HEK293 (cell line): ENCODE results near the gene ACOT7.
A peak's percentile ranks its signal among the peaks of the same experiment; 100 is the strongest.

ENCODE experiments used
- HOXC10 ChIP-seq: sonication (generic); formaldehyde crosslinking; IDR thresholded peaks from 2 replicates; pipeline ENCODE4 v1.8.1; 2023; ENCODE audit warnings: mild to moderate bottlenecking, missing genetic modification reagents
- KLF7 ChIP-seq: fragments of 450-650 bp; formaldehyde crosslinking; IDR thresholded peaks from 2 replicates; pipeline ENCODE4 v1.5.1; 2016; ENCODE audit warnings: missing biosample characterization, missing genetic modification characterization, borderline replicate concordance
- OSR2 ChIP-seq: fragments of 450-650 bp; formaldehyde crosslinking; IDR thresholded peaks from 2 replicates; pipeline ENCODE4 v1.5.1; 2016; ENCODE audit warnings: missing biosample characterization, missing genetic modification characterization
- PRDM1 ChIP-seq: fragments of 450-650 bp; formaldehyde crosslinking; IDR thresholded peaks from 2 replicates; pipeline ENCODE4; 2016; ENCODE audit warnings: missing biosample characterization, missing genetic modification characterization
- SALL2 ChIP-seq: fragments of 450-650 bp; formaldehyde crosslinking; IDR thresholded peaks from 2 replicates; pipeline ENCODE4 v1.5.0; 2017; ENCODE audit warnings: missing biosample characterization, mild to moderate bottlenecking, missing genetic modification characterization, borderline replicate concordance
- WT1 ChIP-seq: fragments of 450-650 bp; formaldehyde crosslinking; IDR thresholded peaks from 2 replicates; pipeline ENCODE4 v1.5.1; 2016; ENCODE audit warnings: missing biosample characterization, missing genetic modification characterization
- YY2 ChIP-seq: fragments of 450-650 bp; formaldehyde crosslinking; IDR thresholded peaks from 2 replicates; pipeline ENCODE4 v1.5.1; 2016; ENCODE audit warnings: missing biosample characterization, missing genetic modification characterization
- ZBTB8A ChIP-seq: fragments of 450-650 bp; formaldehyde crosslinking; IDR thresholded peaks from 2 replicates; pipeline ENCODE4 v1.5.1; 2016; ENCODE audit warnings: missing biosample characterization, missing genetic modification characterization
- ZFHX2 ChIP-seq: fragments of 450-650 bp; formaldehyde crosslinking; conservative IDR thresholded peaks from 2 replicates; pipeline ENCODE4 v1.5.1; 2016; ENCODE audit warnings: missing biosample characterization, missing genetic modification characterization
- ZFP3 ChIP-seq: fragments of 450-650 bp; formaldehyde crosslinking; IDR thresholded peaks from 2 replicates; pipeline ENCODE4 v1.5.1; 2016; ENCODE audit warnings: low read depth, missing biosample characterization, missing genetic modification characterization
- ZFP37 ChIP-seq: fragments of 450-650 bp; formaldehyde crosslinking; IDR thresholded peaks from 2 replicates; pipeline ENCODE4 v1.5.1; 2016; ENCODE audit warnings: missing biosample characterization, missing genetic modification characterization
- ZNF121 ChIP-seq: fragments of 450-650 bp; formaldehyde crosslinking; IDR thresholded peaks from 2 replicates; pipeline ENCODE4 v1.5.1; 2016; ENCODE audit warnings: missing biosample characterization, missing genetic modification characterization
- ZNF16 ChIP-seq: fragments of 450-650 bp; formaldehyde crosslinking; IDR thresholded peaks from 2 replicates; pipeline ENCODE4 v1.5.1; 2016; ENCODE audit warnings: low read depth, missing biosample characterization, missing genetic modification characterization
- ZNF341 ChIP-seq: fragments of 450-650 bp; formaldehyde crosslinking; IDR thresholded peaks from 2 replicates; pipeline ENCODE4; 2016; ENCODE audit warnings: low read depth, missing biosample characterization, missing genetic modification characterization
- ZNF394 ChIP-seq: fragments of 450-650 bp; formaldehyde crosslinking; IDR thresholded peaks from 2 replicates; pipeline ENCODE4 v1.5.1; 2016; ENCODE audit warnings: missing biosample characterization, missing genetic modification characterization, mild to moderate bottlenecking, moderate library complexity, borderline replicate concordance
- ZNF555 ChIP-seq: fragments of 450-650 bp; formaldehyde crosslinking; conservative IDR thresholded peaks from 2 replicates; pipeline ENCODE4 v1.5.1; 2017; ENCODE audit warnings: missing biosample characterization, mild to moderate bottlenecking, missing genetic modification characterization, inconsistent platforms
- ZNF560 ChIP-seq: fragments of 450-650 bp; formaldehyde crosslinking; IDR thresholded peaks from 2 replicates; pipeline ENCODE4 v1.5.1; 2017; ENCODE audit warnings: missing biosample characterization, missing genetic modification characterization, borderline replicate concordance
- ZNF571 ChIP-seq: fragments of 450-650 bp; formaldehyde crosslinking; IDR thresholded peaks from 2 replicates; pipeline ENCODE4 v1.5.0; 2017; ENCODE audit warnings: missing biosample characterization, missing genetic modification characterization
- ZNF610 ChIP-seq: fragments of 450-650 bp; formaldehyde crosslinking; IDR thresholded peaks from 2 replicates; pipeline ENCODE4 v1.5.1; 2016; ENCODE audit warnings: missing biosample characterization, missing genetic modification characterization, borderline replicate concordance
- ZNF747 ChIP-seq: fragments of 450-650 bp; formaldehyde crosslinking; IDR thresholded peaks from 2 replicates; pipeline ENCODE4 v1.5.1; 2016; ENCODE audit warnings: missing biosample characterization, missing genetic modification characterization
- ZNF76 ChIP-seq: fragments of 450-650 bp; formaldehyde crosslinking; IDR thresholded peaks from 2 replicates; pipeline ENCODE4; 2016; ENCODE audit warnings: low read depth, missing biosample characterization, missing genetic modification characterization, borderline replicate concordance
- ZNF830 ChIP-seq: fragments of 450-650 bp; IDR thresholded peaks from 2 replicates; pipeline ENCODE4 v1.5.0; 2018; ENCODE audit warnings: missing biosample characterization, missing genetic modification characterization, low read depth, mild to moderate bottlenecking, moderate library complexity
- TF ChIP-seq, protein P1 (sequence below): fragments of 450-650 bp; formaldehyde crosslinking; IDR thresholded peaks from 2 replicates; pipeline ENCODE4 v1.5.1; 2016; ENCODE audit warnings: missing biosample characterization, missing genetic modification characterization
- TF ChIP-seq, protein P2 (sequence below): fragments of 450-650 bp; formaldehyde crosslinking; IDR thresholded peaks from 2 replicates; pipeline ENCODE4 v1.5.1; 2016; ENCODE audit warnings: missing biosample characterization, missing genetic modification characterization, borderline replicate concordance
- TF ChIP-seq, protein P3 (sequence below): fragments of 450-650 bp; formaldehyde crosslinking; conservative IDR thresholded peaks from 2 replicates; pipeline ENCODE4 v1.5.1; 2016; ENCODE audit warnings: low read depth, missing biosample characterization, missing genetic modification characterization
- TF ChIP-seq, protein P4 (sequence below): fragments of 450-650 bp; formaldehyde crosslinking; IDR thresholded peaks from 2 replicates; pipeline ENCODE4 v1.5.1; 2016; ENCODE audit warnings: missing biosample characterization, missing genetic modification characterization

ACOT7 gene

DNA sequence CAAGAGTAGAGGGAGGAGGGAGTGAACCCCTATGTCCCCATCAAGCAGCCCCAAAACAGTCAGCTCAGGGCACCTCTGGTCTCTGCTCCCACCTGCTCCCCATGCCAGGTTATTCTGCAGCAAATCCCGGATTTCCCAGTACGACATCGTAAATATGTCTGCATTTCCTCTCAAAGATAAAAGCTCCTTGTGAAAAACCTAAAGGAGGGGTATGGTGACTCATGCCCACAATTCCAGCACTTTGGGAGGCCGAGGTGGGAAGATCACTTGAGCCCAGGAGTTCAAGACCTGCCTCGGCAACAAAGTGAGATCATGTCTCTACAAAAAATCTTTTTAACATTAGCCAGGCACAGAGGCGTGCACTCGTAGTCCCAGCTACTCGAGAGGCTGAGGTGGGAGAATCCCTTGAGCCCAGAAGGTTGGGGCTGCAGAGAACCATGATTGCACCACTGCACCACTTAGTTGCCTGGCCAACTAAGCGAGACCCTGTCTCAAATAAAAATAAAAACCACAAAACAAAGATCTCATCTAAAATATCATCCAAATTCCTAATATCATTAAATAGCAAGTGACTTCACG is 7.1 kb downstream of the ACOT7 start (continued):
- no peak for TF ChIP-seq ZNF341
- no peak for TF ChIP-seq ZNF16 (tag by site-specific recombination)
- no peak for TF ChIP-seq YY2 (tag by site-specific recombination)
- 0 out of 2 replicates have a peak, but pooled peaks have one; percentile 14 for TF ChIP-seq ZFHX2 (tag by site-specific recombination)
- no peak for TF ChIP-seq ZBTB8A (tag by site-specific recombination)
- no peak for TF ChIP-seq ZNF830 (tag by site-specific recombination)
- TF ChIP-seq ZNF571 (tag by site-specific recombination): no peak
- no peak for TF ChIP-seq ZNF76 (tag by site-specific recombination)
- no peak for TF ChIP-seq ZNF747 (tag by site-specific recombination)
- TF ChIP-seq KLF7 (tag by site-specific recombination): no peak
- TF ChIP-seq ZNF394 (tag by site-specific recombination): peak; percentile 68; the same call in 1 of the 2 replicates
- TF ChIP-seq, protein P1, sequence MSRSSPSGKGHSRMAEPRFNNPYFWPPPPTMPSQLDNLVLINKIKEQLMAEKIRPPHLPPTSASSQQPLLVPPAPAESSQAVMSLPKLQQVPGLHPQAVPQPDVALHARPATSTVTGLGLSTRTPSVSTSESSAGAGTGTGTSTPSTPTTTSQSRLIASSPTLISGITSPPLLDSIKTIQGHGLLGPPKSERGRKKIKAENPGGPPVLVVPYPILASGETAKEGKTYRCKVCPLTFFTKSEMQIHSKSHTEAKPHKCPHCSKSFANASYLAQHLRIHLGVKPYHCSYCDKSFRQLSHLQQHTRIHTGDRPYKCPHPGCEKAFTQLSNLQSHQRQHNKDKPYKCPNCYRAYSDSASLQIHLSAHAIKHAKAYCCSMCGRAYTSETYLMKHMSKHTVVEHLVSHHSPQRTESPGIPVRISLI (tag by site-specific recombination): no peak
- TF ChIP-seq ZNF555 (tag by site-specific recombination): no peak
- TF ChIP-seq ZFP37 (tag by site-specific recombination): no peak
- peak; percentile 52; the same call in 1 of the 2 replicates for TF ChIP-seq ZNF121 (tag by site-specific recombination)
- TF ChIP-seq, protein P2, sequence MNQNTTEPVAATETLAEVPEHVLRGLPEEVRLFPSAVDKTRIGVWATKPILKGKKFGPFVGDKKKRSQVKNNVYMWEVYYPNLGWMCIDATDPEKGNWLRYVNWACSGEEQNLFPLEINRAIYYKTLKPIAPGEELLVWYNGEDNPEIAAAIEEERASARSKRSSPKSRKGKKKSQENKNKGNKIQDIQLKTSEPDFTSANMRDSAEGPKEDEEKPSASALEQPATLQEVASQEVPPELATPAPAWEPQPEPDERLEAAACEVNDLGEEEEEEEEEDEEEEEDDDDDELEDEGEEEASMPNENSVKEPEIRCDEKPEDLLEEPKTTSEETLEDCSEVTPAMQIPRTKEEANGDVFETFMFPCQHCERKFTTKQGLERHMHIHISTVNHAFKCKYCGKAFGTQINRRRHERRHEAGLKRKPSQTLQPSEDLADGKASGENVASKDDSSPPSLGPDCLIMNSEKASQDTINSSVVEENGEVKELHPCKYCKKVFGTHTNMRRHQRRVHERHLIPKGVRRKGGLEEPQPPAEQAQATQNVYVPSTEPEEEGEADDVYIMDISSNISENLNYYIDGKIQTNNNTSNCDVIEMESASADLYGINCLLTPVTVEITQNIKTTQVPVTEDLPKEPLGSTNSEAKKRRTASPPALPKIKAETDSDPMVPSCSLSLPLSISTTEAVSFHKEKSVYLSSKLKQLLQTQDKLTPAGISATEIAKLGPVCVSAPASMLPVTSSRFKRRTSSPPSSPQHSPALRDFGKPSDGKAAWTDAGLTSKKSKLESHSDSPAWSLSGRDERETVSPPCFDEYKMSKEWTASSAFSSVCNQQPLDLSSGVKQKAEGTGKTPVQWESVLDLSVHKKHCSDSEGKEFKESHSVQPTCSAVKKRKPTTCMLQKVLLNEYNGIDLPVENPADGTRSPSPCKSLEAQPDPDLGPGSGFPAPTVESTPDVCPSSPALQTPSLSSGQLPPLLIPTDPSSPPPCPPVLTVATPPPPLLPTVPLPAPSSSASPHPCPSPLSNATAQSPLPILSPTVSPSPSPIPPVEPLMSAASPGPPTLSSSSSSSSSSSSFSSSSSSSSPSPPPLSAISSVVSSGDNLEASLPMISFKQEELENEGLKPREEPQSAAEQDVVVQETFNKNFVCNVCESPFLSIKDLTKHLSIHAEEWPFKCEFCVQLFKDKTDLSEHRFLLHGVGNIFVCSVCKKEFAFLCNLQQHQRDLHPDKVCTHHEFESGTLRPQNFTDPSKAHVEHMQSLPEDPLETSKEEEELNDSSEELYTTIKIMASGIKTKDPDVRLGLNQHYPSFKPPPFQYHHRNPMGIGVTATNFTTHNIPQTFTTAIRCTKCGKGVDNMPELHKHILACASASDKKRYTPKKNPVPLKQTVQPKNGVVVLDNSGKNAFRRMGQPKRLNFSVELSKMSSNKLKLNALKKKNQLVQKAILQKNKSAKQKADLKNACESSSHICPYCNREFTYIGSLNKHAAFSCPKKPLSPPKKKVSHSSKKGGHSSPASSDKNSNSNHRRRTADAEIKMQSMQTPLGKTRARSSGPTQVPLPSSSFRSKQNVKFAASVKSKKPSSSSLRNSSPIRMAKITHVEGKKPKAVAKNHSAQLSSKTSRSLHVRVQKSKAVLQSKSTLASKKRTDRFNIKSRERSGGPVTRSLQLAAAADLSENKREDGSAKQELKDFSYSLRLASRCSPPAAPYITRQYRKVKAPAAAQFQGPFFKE (tag by site-specific recombination): no peak
- TF ChIP-seq WT1 (tag by site-specific recombination): no peak
- TF ChIP-seq, protein P3, sequence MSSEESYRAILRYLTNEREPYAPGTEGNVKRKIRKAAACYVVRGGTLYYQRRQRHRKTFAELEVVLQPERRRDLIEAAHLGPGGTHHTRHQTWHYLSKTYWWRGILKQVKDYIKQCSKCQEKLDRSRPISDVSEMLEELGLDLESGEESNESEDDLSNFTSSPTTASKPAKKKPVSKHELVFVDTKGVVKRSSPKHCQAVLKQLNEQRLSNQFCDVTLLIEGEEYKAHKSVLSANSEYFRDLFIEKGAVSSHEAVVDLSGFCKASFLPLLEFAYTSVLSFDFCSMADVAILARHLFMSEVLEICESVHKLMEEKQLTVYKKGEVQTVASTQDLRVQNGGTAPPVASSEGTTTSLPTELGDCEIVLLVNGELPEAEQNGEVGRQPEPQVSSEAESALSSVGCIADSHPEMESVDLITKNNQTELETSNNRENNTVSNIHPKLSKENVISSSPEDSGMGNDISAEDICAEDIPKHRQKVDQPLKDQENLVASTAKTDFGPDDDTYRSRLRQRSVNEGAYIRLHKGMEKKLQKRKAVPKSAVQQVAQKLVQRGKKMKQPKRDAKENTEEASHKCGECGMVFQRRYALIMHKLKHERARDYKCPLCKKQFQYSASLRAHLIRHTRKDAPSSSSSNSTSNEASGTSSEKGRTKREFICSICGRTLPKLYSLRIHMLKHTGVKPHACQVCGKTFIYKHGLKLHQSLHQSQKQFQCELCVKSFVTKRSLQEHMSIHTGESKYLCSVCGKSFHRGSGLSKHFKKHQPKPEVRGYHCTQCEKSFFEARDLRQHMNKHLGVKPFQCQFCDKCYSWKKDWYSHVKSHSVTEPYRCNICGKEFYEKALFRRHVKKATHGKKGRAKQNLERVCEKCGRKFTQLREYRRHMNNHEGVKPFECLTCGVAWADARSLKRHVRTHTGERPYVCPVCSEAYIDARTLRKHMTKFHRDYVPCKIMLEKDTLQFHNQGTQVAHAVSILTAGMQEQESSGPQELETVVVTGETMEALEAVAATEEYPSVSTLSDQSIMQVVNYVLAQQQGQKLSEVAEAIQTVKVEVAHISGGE (tag by site-specific recombination): no peak
- no peak for TF ChIP-seq HOXC10
- TF ChIP-seq ZFP3 (tag by site-specific recombination): no peak
- TF ChIP-seq PRDM1 (tag by site-specific recombination): no peak
- TF ChIP-seq ZNF610 (tag by site-specific recombination): no peak
- no peak; the same call in 1 of the 2 replicates for TF ChIP-seq OSR2 (tag by site-specific recombination)
- TF ChIP-seq SALL2: no peak
- TF ChIP-seq, protein P4, sequence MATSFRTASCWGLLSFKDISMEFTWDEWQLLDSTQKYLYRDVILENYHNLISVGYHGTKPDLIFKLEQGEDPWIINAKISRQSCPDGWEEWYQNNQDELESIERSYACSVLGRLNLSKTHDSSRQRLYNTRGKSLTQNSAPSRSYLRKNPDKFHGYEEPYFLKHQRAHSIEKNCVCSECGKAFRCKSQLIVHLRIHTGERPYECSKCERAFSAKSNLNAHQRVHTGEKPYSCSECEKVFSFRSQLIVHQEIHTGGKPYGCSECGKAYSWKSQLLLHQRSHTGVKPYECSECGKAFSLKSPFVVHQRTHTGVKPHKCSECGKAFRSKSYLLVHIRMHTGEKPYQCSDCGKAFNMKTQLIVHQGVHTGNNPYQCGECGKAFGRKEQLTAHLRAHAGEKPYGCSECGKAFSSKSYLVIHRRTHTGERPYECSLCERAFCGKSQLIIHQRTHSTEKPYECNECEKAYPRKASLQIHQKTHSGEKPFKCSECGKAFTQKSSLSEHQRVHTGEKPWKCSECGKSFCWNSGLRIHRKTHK (tag by site-specific recombination): no peak
- no peak for TF ChIP-seq ZNF560 (tag by site-specific recombination)
